HEK293 (cell line): ENCODE results near the gene NHEJ1.
A peak's percentile ranks its signal among the peaks of the same experiment; 100 is the strongest.

Experiments used
- CTCF ChIA-PET: fragments of 350-600 bp; formaldehyde crosslinking; extraction: SDS; loops from one replicate; lab custom pipeline; 2021; ENCODE audit warnings: antibody characterized with exemption; lab: Yijun Ruan, JAX
- POLR2A ChIA-PET: fragments of 300-600 bp; formaldehyde crosslinking; extraction: SDS; loops from one replicate; lab custom pipeline; 2020; ENCODE audit warnings: antibody characterized with exemption, inconsistent platforms; lab: Yijun Ruan, JAX
- H3K27ac ChIP-seq: fragments of 200-500 bp; sonication (Bioruptor generic); 2 replicates; pipeline ENCODE4 v1.5.1; 2014; ENCODE audit warnings: low read depth, low read length, control low read depth, inconsistent platforms; ENCODE audit errors: extremely low read depth
- H3K36me3 ChIP-seq, 2 experiments: fragments of 200-500 bp in 1 of 2; sonication (Bioruptor generic) in 1 of 2; 1 replicate in 1 of 2; 2 replicates in 1 of 2; pipeline ENCODE4 v1.5.1; 2014 to 2017; ENCODE audit warnings: inconsistent platforms in 2 of 2, low read length in 2 of 2; ENCODE audit not compliant: control insufficient read depth in 2 of 2, insufficient read depth in 1 of 2
- H3K4me1 ChIP-seq: fragments of 200-500 bp; sonication (Bioruptor generic); 2 replicates; pipeline ENCODE4 v1.5.1; 2014; ENCODE audit warnings: mild to moderate bottlenecking, low read length, inconsistent platforms; ENCODE audit not compliant: control insufficient read depth, insufficient read depth
- H3K4me3 ChIP-seq: 2 replicates; pipeline ENCODE4 v1.5.1; 2011; ENCODE audit warnings: low read depth, mild to moderate bottlenecking, control low read depth, low read length, moderate library complexity
- H3K9me3 ChIP-seq: fragments of 200-500 bp; sonication (Bioruptor generic); 2 replicates; pipeline ENCODE4 v1.5.1; 2014; ENCODE audit warnings: low read depth, low read length, inconsistent platforms; ENCODE audit not compliant: control insufficient read depth, insufficient read depth
- EGR2 ChIP-seq: fragments of 450-650 bp; formaldehyde crosslinking; IDR thresholded peaks from 2 replicates; pipeline ENCODE4 v1.5.1; 2016; ENCODE audit warnings: low read depth, missing biosample characterization, missing genetic modification characterization
- KLF1 ChIP-seq: fragments of 450-650 bp; formaldehyde crosslinking; IDR thresholded peaks from 2 replicates; pipeline ENCODE4 v1.5.1; 2016; ENCODE audit warnings: missing biosample characterization, missing genetic modification characterization
- KLF8 ChIP-seq: fragments of 450-650 bp; formaldehyde crosslinking; IDR thresholded peaks from 2 replicates; pipeline ENCODE4 v1.5.1; 2016; ENCODE audit warnings: missing biosample characterization, missing genetic modification characterization
- SP2 ChIP-seq: fragments of 450-650 bp; formaldehyde crosslinking; IDR thresholded peaks from 2 replicates; pipeline ENCODE4 v1.5.1; 2016; ENCODE audit warnings: missing biosample characterization, missing genetic modification characterization
- TRIM28 ChIP-seq: IDR thresholded peaks from 2 replicates; pipeline ENCODE4 v1.6.1; 2011; ENCODE audit warnings: low read length, control low read depth, borderline replicate concordance
- ZBTB17 ChIP-seq: fragments of 450-650 bp; formaldehyde crosslinking; IDR thresholded peaks from 2 replicates; pipeline ENCODE4 v1.5.1; 2016; ENCODE audit warnings: missing biosample characterization, missing genetic modification characterization
- ZBTB26 ChIP-seq: fragments of 450-650 bp; formaldehyde crosslinking; optimal IDR thresholded peaks from 2 replicates; pipeline ENCODE3; 2016; ENCODE audit warnings: missing biosample characterization, mild to moderate bottlenecking, missing genetic modification characterization
- ZFHX2 ChIP-seq: fragments of 450-650 bp; formaldehyde crosslinking; conservative IDR thresholded peaks from 2 replicates; pipeline ENCODE4 v1.5.1; 2016; ENCODE audit warnings: missing biosample characterization, missing genetic modification characterization
- ZNF121 ChIP-seq: fragments of 450-650 bp; formaldehyde crosslinking; IDR thresholded peaks from 2 replicates; pipeline ENCODE4 v1.5.1; 2016; ENCODE audit warnings: missing biosample characterization, missing genetic modification characterization
- ZNF138 ChIP-seq: fragments of 450-650 bp; formaldehyde crosslinking; IDR thresholded peaks from 2 replicates; pipeline ENCODE4 v1.5.1; 2016; ENCODE audit warnings: missing biosample characterization, missing genetic modification characterization, borderline replicate concordance
- ZNF140 ChIP-seq: fragments of 450-650 bp; formaldehyde crosslinking; IDR thresholded peaks from 2 replicates; pipeline ENCODE4 v1.5.1; 2016; ENCODE audit warnings: missing biosample characterization, missing genetic modification characterization
- ZNF157 ChIP-seq: fragments of 450-650 bp; formaldehyde crosslinking; IDR thresholded peaks from 2 replicates; pipeline ENCODE4 v1.5.1; 2016; ENCODE audit warnings: missing biosample characterization, missing genetic modification characterization
- ZNF16 ChIP-seq: fragments of 450-650 bp; formaldehyde crosslinking; IDR thresholded peaks from 2 replicates; pipeline ENCODE4 v1.5.1; 2016; ENCODE audit warnings: low read depth, missing biosample characterization, missing genetic modification characterization
- ZNF174 ChIP-seq: fragments of 450-650 bp; formaldehyde crosslinking; IDR thresholded peaks from 2 replicates; pipeline ENCODE4 v1.5.0; 2017; ENCODE audit warnings: missing biosample characterization, mild to moderate bottlenecking, missing genetic modification characterization
- ZNF202 ChIP-seq: fragments of 450-650 bp; formaldehyde crosslinking; IDR thresholded peaks from 2 replicates; pipeline ENCODE4 v1.5.1; 2016; ENCODE audit warnings: missing biosample characterization, missing genetic modification characterization, borderline replicate concordance
- ZNF324 ChIP-seq: fragments of 450-650 bp; formaldehyde crosslinking; IDR thresholded peaks from 2 replicates; pipeline ENCODE4 v1.5.1; 2016; ENCODE audit warnings: missing biosample characterization, missing genetic modification characterization
- ZNF366 ChIP-seq: fragments of 450-650 bp; formaldehyde crosslinking; conservative IDR thresholded peaks from 2 replicates; pipeline ENCODE4 v1.5.1; 2016; ENCODE audit warnings: missing biosample characterization, missing genetic modification characterization
- ZNF404 ChIP-seq: fragments of 450-650 bp; formaldehyde crosslinking; IDR thresholded peaks from 2 replicates; pipeline ENCODE4 v1.5.1; 2017; ENCODE audit warnings: missing biosample characterization, missing genetic modification characterization
- ZNF426 ChIP-seq: fragments of 450-650 bp; formaldehyde crosslinking; IDR thresholded peaks from 2 replicates; pipeline ENCODE4 v1.5.1; 2017; ENCODE audit warnings: missing biosample characterization, missing genetic modification characterization, mild to moderate bottlenecking, inconsistent platforms, moderate library complexity
- ZNF501 ChIP-seq: fragments of 450-650 bp; formaldehyde crosslinking; IDR thresholded peaks from 2 replicates; pipeline ENCODE4 v1.5.1; 2016; ENCODE audit warnings: missing biosample characterization, missing genetic modification characterization
- ZNF561 ChIP-seq: fragments of 450-650 bp; IDR thresholded peaks from 2 replicates; pipeline ENCODE4 v1.5.1; 2018; ENCODE audit warnings: missing biosample characterization, missing genetic modification characterization, borderline replicate concordance
- ZNF660 ChIP-seq: fragments of 450-650 bp; IDR thresholded peaks from 2 replicates; pipeline ENCODE4 v1.5.1; 2018; ENCODE audit warnings: missing biosample characterization, mild to moderate bottlenecking, missing genetic modification characterization
- ZNF792 ChIP-seq: fragments of 450-650 bp; formaldehyde crosslinking; IDR thresholded peaks from 2 replicates; pipeline ENCODE4 v1.5.1; 2016; ENCODE audit warnings: missing biosample characterization, missing genetic modification characterization
- ZXDB ChIP-seq: fragments of 450-650 bp; formaldehyde crosslinking; IDR thresholded peaks from 2 replicates; pipeline ENCODE4 v1.5.1; 2016; ENCODE audit warnings: missing biosample characterization, missing genetic modification characterization
- TF ChIP-seq, protein P1 (sequence below): fragments of 450-650 bp; formaldehyde crosslinking; IDR thresholded peaks from 2 replicates; pipeline ENCODE4 v1.5.1; 2017; ENCODE audit warnings: missing biosample characterization, missing genetic modification characterization
- TF ChIP-seq, protein P2 (sequence below): fragments of 450-650 bp; formaldehyde crosslinking; IDR thresholded peaks from 2 replicates; pipeline ENCODE4 v1.5.1; 2017; ENCODE audit warnings: missing biosample characterization, missing genetic modification characterization
- TF ChIP-seq, protein P3 (sequence below): fragments of 450-650 bp; formaldehyde crosslinking; IDR thresholded peaks from 2 replicates; pipeline ENCODE4; 2016; ENCODE audit warnings: missing biosample characterization, missing genetic modification characterization
- TF ChIP-seq, protein P4 (sequence below): fragments of 450-650 bp; formaldehyde crosslinking; IDR thresholded peaks from 2 replicates; pipeline ENCODE4 v1.5.1; 2017; ENCODE audit warnings: missing biosample characterization, mild to moderate bottlenecking, missing genetic modification characterization, moderate library complexity

Gene NHEJ1

DNA sequence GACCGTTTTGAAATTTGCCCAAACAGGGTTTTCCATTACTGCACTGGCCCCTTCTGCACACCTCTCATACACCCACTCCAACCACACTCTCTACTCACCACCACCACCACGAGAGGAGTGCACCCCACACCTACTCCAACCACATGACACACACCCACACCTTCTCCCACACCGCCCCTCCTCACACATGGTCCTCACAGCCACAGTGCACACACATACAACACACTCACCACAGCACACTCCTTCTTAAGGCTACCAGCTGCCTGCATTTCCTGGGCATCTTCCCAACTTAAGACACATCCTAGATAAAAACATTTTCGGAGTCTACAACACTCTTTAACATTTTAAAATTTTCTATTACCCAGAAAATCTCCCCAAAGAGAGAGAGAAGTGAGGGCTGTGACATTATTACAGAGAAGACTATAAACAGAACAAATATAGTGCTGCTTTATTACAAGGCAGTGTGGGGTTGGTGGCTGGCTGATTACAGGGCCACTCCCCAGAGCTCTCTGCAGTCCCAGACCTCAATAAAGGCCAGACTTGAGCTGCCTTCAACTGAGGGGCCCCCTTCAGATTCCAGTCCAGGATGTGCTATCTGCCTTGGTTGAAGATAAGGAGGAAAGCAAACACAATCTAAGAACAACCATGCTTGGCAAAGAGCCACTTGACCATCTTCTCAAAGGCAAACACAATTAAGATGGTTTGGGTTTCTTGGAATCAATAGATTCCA is 36.1 kb downstream of the NHEJ1 start:
- ChIA-PET CTCF (interaction anchor here (0.7 to 11.2 kb wide), 9 partner anchors 8 to 263 kb away, joined by 3 to 123 read pairs (median 4); partner anchors contain the start of genes DNPEP and NHEJ1), POLR2A (no interaction called here)
- no peaks in the 10 kb centered on the region for H3K36me3 ChIP-seq
- peak overlapping the region; percentile 63; the same call in 1 of the 2 replicates for H3K27ac ChIP-seq
- peaks cover 59% of the 10 kb centered on the region for H3K4me1 ChIP-seq
- no peak overlapping the region for H3K4me3 ChIP-seq
- peak; percentile 99 for TF ChIP-seq EGR2 (tag by site-specific recombination)
- TF ChIP-seq ZFHX2 (tag by site-specific recombination): peak; percentile 100
- TF ChIP-seq ZBTB26: no peak
- TF ChIP-seq, protein P1, sequence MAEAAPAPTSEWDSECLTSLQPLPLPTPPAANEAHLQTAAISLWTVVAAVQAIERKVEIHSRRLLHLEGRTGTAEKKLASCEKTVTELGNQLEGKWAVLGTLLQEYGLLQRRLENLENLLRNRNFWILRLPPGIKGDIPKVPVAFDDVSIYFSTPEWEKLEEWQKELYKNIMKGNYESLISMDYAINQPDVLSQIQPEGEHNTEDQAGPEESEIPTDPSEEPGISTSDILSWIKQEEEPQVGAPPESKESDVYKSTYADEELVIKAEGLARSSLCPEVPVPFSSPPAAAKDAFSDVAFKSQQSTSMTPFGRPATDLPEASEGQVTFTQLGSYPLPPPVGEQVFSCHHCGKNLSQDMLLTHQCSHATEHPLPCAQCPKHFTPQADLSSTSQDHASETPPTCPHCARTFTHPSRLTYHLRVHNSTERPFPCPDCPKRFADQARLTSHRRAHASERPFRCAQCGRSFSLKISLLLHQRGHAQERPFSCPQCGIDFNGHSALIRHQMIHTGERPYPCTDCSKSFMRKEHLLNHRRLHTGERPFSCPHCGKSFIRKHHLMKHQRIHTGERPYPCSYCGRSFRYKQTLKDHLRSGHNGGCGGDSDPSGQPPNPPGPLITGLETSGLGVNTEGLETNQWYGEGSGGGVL (tag by site-specific recombination): peak; percentile 36; the same call in 1 of the 2 replicates
- no peak for TF ChIP-seq ZNF202
- no peak for TF ChIP-seq SP2
- TF ChIP-seq KLF1: 0 out of 2 replicates have a peak, but pooled peaks have one; percentile 10
- no peak for TF ChIP-seq ZXDB (tag by site-specific recombination)
- TF ChIP-seq, protein P2, sequence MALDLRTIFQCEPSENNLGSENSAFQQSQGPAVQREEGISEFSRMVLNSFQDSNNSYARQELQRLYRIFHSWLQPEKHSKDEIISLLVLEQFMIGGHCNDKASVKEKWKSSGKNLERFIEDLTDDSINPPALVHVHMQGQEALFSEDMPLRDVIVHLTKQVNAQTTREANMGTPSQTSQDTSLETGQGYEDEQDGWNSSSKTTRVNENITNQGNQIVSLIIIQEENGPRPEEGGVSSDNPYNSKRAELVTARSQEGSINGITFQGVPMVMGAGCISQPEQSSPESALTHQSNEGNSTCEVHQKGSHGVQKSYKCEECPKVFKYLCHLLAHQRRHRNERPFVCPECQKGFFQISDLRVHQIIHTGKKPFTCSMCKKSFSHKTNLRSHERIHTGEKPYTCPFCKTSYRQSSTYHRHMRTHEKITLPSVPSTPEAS: peak; percentile 64
- TF ChIP-seq, protein P3, sequence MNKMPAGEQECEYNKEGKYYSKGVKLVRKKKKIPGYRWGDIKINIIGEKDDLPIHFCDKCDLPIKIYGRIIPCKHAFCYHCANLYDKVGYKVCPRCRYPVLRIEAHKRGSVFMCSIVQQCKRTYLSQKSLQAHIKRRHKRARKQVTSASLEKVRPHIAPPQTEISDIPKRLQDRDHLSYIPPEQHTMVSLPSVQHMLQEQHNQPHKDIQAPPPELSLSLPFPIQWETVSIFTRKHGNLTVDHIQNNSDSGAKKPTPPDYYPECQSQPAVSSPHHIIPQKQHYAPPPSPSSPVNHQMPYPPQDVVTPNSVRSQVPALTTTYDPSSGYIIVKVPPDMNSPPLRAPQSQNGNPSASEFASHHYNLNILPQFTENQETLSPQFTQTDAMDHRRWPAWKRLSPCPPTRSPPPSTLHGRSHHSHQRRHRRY: no peak
- no peak for TF ChIP-seq ZNF174 (tag by site-specific recombination)
- no peaks in the 10 kb centered on the region for H3K9me3 ChIP-seq

GRCh38 chr2:219123356-219124135 is 37.1 kb downstream of the NHEJ1 start:
- H3K4me1 ChIP-seq: peaks cover 61% of the 10 kb centered on the region
- CTCF ChIA-PET: interaction anchor here (0.7 to 11.2 kb wide), 12 partner anchors 9 to 271 kb away, joined by 3 to 123 read pairs (median 4); partner anchors contain the start of gene NHEJ1
- H3K36me3 ChIP-seq: no peaks in the 10 kb centered on the region
- no peaks in the 10 kb centered on the region for H3K9me3 ChIP-seq
- POLR2A ChIA-PET: no interaction called here
- H3K4me3 ChIP-seq: no peak overlapping the region
- no peak overlapping the region for H3K27ac ChIP-seq
- TF ChIP-seq TRIM28: no peak
- no peak for TF ChIP-seq ZNF660 (tag by site-specific recombination)
- no peak for TF ChIP-seq KLF8
- TF ChIP-seq ZNF16 (tag by site-specific recombination): no peak
- TF ChIP-seq ZNF404 (tag by site-specific recombination): no peak
- TF ChIP-seq ZNF121: no peak
- TF ChIP-seq ZNF501 (tag by site-specific recombination): no peak
- TF ChIP-seq ZNF366: no peak
- TF ChIP-seq ZNF138: no peak
- no peak for TF ChIP-seq ZNF140 (tag by site-specific recombination)
- TF ChIP-seq ZNF426: no peak
- no peak for TF ChIP-seq ZNF561
- TF ChIP-seq ZNF792 (tag by site-specific recombination): no peak
- TF ChIP-seq, protein P4, sequence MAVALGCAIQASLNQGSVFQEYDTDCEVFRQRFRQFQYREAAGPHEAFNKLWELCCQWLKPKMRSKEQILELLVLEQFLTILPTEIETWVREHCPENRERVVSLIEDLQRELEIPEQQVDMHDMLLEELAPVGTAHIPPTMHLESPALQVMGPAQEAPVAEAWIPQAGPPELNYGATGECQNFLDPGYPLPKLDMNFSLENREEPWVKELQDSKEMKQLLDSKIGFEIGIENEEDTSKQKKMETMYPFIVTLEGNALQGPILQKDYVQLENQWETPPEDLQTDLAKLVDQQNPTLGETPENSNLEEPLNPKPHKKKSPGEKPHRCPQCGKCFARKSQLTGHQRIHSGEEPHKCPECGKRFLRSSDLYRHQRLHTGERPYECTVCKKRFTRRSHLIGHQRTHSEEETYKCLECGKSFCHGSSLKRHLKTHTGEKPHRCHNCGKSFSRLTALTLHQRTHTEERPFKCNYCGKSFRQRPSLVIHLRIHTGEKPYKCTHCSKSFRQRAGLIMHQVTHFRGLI (tag by site-specific recombination): no peak
- TF ChIP-seq ZNF157: no peak
- no peak for TF ChIP-seq ZNF324 (tag by site-specific recombination)
- TF ChIP-seq ZBTB17 (tag by site-specific recombination): no peak
